HG02943 (cell line): ENCODE measurements around the gene HEMK1.

Source experiments
- ATAC-seq: cut with Tn5 transposase; IDR thresholded peaks from one replicate; pipeline ENCODE4 v1.9.1; 2021; ENCODE audit warnings: mild to moderate bottlenecking, low read depth, moderate library complexity; ENCODE audit not compliant: unreplicated experiment

The HEMK1 gene, protein sequence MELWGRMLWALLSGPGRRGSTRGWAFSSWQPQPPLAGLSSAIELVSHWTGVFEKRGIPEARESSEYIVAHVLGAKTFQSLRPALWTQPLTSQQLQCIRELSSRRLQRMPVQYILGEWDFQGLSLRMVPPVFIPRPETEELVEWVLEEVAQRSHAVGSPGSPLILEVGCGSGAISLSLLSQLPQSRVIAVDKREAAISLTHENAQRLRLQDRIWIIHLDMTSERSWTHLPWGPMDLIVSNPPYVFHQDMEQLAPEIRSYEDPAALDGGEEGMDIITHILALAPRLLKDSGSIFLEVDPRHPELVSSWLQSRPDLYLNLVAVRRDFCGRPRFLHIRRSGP

DNA sequence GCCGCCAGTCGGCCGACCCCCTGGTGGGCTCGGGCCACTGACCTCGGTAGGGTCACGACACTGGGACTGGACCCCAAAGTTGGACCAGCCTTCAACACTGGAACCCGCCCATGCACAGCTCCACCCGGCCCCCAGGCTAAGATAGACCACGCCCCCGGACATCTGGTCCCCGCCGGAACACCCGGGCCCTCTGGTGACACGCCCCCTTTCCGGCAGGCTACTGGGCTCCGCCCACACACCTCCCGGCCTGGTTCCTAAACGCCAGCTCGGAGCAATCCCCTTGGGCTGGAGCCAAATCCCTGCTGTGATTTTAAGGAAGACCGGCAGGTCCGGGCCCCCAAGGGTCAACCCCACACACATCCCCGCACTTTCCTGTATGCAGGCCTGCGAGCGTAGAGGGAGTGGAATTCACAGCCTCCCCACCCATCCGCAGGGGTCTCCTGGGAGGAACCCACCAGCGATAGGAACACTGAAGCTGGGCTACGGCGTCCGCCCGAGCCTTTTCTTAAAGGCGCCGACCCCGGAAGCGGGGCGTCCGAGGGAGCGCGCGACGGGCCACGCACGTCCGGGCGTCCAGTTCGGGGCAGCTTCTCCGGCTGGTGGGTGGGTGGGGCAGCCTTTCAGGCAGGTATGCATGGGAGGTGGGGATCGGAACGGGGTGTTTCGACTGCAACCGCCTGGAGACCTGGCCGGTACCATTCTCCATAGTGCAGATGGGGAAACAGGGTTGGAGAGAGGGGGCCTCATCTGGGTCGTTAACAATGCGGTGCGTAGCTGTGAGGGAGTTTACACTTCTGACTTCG is at the start of gene HEMK1:
Gene HEMK1, plus strand, starts transcription at position 576 of the 803 bp plus-strand sequence. CDS start 1,583 bp downstream, outside the sequence.
- peak; percentile 69 for ATAC-seq

DNA sequence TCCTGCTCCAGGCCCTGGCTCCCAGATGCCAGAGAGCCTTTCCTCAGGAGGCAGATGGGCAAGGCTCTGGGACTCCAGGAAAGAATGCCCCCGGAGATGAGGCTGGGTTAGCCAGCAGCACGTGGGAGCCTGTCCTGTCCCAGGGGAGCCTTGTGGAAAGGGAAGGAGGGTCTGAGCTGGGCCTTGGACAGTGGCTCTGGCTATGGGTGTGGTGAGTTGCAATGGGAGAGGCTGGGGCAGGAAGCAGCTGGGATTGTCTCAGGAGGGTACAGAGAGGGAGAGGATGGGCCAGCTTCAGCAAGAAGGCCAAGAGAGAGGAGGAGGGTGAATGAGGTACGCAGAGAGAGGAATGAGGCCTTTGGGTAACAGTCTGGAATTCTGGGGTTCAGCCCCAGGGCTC is 48.5 kb upstream of the HEMK1 start:
- ATAC-seq, result no peak

DNA sequence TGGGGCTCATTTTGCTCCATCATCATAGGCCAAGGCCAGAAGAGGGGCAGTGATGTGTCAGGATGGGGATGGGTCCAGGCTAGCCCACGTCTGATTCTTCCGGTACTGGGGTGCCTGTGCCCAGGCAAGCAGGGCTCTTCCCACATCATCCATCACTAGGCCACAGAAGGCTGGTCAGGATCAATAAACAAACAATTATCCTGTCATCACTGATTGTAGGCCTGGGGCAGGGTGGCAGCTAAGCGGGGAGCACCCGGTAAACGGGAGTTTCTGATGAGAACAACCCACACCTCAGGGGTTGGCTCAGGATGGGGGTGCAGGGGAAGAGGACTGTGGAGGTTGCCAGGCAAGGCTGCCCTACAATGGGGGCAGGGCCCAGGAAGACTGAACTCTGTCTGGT is 47.8 kb upstream of the HEMK1 start:
- no peak for ATAC-seq

DNA sequence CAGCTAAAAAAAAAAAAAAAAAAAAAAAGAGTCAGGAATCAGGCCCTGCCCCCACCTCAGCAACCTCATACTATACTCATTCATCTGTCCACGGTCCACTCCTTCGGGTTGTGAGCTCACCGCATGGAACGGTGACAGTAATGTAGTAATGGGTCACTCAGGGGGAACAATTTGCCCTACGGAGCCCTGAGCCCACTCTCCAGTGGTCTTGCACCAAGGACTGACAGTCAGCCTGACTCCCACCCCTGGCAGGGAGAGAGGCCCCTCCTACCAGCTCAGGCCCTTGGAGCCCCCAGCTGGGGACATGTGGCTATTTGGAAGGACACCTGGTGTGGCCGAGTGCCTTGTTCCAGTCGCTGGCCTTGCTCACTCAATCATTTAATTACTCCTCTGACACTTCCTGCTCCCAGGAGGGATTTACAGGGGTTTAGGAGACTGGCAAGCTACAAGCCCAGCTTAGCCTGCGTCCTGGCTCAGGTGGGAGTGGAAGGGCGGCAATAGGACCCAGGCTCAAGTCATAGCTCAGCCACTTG is 46.0 kb upstream of the HEMK1 start:
- no peak for ATAC-seq

DNA sequence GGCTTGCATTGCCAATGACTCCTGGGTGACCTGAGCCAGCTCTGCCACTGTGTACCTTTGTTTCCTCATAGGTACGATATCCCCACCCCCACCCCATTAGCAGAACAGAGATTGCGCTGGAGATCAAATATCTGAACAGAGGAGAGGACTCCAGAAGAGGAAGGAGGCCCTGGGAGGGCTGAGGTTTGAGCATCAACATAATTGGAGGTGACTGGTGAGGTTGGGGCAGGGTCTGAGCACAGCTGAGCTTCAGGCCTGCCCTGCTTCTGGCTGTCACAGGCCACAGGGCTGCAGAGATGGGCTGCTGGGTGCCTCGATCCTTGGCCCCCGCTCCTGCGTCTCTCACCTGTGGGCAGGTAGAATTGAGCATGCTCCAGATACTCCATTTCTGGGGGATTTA is 44.6 kb upstream of the HEMK1 start:
- ATAC-seq, result no peak

DNA sequence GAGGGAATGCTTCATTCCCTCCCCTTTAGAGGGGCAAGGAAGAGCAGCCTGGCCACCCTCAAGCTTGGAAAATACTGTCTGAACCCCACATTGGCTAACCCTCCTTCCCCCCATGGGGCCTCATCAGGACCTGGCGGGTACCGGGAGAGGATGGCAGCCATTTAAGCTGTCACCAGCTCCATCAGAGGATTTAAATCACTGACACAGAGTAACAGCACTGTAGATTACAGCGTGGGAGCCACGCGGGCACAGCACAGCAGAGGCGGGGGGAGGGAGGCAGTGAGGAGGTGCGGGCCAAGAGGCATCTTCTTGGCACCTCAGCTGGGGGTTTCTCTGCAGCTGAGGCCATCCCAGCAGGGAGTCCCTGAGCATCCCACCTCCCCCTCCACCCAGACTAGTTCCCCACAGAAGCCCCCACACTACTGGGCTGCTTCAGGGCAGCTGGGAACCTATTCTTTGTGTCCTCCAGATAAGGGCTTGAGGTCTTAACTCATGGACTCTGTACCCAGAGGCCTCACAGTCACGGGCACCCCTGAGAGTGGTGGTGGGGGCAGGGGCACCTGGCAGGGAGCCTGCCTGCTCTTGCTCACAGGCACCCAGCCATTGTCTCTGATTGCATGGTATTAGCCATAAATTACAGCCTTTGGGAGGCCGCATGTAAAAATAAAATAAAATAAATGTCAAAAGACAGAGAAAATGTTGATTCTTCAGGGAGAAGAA is 44.0 kb upstream of the HEMK1 start:
- no peak for ATAC-seq

DNA sequence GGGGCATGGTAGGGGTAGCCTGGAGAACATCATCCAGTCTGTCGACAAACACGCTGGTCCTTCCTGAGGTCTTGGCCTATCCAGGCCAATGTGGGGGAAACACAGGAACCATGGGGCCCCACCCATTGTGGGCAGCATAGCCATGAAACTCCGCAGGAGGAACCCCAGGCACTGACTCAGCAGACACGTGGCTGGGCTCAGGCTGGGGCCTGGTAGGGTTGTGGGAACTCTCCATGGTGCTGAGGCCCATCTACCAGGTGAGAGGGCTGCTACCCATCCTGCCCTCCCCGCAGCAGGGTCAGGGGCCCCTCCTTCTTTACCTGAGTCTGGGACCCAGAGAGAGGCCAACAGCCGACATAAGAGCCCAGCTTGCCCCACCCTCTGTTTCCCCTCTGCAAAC is 43.3 kb upstream of the HEMK1 start:
- no peak for ATAC-seq

DNA sequence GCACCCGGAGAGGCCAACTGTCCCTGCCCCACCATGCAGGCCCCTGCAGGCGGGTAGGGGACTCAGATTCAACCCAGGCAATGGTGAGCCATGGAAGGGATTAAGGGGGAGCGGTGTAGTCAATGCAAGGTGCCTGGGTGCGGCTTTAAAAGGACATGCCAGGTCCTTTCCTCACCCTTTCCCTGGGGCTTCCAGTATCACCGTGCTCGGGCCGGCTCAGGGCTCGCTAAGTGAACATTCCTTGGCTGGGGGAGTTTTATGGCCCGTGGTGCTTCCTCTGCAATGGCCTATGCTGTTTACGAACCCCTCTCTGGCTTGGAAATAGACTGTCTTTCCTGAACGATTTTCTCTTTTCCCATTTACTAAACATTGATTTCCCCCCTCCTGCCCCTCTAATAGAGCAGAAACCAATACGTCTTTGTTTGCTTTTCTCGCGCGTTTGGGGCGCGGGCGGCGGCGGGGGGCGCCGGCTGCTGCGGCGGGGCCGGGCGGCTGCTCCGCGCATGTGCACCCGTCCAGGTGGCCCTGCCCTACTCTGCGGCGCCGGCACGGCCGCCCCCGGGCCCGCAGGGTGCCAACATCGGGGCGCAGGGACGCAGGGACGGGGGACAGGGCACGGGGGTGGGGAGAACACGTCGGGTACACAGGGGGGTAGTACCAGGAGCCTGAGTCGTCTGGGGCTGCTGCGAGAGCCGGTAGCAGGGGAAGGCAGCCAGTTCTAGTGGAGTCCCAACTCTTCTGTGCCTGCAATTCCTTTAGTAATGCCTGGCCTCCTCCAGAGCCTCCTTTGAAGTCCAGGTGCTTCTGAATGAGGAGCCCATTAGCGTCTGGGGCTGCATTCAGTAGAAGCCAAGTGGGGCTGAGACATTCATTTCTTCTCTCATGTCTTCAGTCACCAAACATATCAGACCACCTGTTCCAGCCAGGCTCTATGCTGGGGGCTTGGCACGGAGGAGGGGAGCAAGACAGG is 39.0 kb upstream of the HEMK1 start:
- ATAC-seq, result no peak

DNA sequence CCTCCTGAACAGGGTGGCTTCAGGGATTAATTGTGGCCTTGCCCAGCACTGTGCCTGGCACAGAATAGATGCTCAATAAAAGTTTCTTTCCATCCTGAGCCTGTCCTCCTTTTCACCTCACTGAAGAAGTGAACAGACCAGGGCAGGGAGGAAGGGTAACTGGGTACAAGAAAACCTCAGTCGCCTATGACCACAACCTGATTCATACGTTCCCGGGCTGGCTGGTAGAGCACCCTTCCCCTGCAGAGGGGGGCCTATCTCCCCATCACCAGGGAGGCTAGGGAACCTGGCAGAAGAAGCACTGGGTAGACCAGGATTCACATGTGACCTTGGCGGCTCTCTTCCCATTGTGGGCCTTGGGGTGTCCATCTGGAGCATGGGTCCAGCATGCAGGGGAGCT is 38.1 kb upstream of the HEMK1 start:
- no peak for ATAC-seq

DNA sequence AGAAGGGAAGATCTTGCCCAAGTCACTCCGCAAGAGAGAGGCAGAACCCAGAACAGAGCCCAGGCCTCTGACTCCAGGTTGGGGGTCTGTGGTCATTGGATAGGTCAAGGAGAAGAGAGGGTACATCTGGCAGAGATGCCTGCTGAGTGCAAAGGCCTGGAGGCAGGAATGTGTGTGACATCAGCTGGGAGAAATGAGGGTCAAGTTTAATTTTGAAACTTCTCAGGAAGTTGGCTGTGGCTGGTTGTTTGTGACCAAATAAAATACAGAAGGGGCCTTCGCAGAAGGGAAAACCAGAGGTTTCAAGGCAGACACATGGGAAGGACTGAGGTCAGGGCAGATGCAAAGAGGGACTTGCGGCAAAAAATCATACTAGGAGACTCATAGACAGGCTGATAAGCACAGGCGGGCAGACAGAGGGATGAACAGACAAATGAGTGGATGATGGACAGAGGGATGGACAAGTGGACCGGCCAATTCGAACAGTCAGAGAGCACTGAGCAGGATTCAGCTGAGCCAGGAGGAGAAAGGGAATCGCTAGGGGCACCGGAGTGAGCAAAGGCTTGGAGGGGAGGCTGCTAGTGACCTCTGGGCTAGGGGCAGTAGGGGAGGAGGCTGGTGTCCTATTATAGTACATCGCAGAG is 37.1 kb upstream of the HEMK1 start:
- ATAC-seq, result no peak

DNA sequence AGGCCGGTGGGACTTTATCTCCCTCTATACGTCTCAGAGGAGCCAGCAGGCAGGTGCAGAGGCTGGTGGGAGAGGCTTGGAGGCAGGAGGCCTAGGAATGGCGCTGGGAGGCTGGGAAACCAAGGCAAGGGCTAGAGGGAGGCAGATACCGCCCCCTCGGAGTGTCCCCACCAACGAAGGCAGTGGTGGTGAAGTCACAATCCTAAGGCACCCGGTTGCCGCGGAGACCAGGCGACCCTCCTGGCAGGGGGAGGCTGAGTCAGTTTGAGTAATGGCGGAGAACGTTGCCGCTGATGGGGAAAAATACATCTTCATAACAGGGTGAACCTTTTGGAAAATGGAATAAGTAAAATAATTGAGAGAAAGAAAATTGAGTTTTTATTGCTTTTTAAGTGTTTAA is 36.0 kb upstream of the HEMK1 start:
- ATAC-seq, result no peak

DNA sequence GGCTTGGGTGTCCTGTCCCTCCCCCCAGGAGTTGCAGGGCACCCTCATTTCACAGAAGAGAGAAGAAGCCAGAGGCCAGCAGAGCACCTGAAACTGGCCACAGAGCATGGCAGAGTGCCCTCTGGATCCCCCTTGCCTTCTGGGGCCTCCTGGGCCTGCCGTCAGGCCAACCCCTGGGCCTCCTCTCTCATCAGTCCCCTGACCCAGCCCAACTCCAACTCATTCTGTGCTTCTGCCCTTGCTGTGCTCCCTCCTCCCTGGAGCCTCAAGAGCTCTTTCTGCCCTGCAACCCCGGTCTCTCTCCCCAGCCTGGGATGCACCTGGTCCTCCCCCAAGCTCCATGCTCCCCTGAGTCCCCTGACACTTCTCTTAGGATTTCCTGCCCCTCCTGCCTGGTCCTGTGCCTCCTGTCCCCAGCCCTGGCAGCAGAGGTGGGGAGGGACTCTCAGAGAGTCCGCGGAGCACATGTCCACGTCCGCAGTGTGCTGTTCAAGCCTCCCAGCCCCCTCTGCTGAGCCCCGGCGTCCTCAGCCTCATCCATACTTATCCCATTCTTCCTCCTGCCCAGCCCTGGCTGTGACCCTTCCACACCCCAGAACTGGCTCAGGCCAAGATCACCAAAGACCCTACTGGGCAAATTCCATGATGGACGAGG is 35.4 kb upstream of the HEMK1 start:
- no peak for ATAC-seq

DNA sequence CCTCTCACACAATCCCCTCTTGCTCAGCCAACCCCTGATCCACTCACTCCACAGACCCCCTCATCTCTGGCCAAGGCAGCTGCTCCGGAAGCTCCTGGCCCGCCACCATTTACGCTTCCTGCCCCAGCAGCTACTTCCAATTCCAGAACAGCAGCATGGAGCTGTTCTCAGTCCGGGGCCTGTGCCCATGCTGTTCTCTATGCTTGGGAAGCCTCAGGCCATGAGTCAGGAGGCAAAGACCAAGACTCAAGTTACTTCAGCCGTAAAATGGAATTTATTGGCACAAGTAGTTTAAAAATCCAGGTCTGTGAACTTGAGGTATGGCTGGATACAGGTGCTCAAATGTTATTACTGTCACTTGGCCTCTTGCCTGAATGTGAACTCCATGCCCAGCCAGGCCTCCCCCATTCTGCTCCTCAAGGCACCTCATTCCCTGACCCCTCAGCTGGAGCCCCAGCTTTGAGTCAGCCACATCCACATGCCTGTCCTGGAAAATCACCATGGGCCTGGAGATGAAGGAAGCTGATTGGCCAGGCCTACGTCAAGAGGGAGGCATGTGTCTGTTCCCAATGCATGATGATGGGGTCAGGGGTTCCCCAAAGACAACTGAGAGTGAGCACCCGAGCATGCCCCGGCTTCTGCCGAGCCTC is 34.5 kb upstream of the HEMK1 start:
- no peak for ATAC-seq

DNA sequence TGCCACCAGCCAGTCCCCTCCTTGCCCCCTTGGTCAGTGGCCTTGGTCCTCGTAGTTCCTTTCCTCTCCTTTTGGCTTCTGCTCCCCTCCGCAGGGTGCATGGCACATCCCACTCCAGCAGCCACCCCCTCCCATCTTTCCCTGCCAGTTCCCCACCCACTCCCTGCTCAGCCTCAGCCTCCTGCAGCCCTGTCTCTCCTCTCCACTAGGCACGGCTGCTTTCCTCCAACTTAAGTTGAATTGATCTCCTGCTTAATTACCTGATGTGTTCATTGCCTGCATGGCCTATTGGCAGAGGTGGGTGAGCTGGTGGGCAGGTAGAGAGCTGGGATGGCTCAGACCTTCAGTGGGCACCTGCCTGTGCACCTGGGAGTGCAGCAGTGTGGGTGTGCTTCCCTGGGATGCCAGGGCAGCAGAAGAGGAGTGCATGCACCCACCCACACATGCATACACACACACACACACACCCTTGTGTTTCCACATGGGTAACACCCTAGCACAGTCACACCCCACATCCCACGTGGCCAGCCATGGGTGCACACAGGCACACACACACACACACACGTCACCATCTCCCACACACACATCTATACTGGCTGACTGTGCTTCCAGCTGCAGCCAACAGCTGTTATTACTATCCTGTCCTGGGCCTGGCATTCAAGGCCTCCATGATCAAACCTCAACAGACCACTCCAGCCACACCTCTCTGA is 32.7 kb upstream of the HEMK1 start:
- ATAC-seq, result no peak

DNA sequence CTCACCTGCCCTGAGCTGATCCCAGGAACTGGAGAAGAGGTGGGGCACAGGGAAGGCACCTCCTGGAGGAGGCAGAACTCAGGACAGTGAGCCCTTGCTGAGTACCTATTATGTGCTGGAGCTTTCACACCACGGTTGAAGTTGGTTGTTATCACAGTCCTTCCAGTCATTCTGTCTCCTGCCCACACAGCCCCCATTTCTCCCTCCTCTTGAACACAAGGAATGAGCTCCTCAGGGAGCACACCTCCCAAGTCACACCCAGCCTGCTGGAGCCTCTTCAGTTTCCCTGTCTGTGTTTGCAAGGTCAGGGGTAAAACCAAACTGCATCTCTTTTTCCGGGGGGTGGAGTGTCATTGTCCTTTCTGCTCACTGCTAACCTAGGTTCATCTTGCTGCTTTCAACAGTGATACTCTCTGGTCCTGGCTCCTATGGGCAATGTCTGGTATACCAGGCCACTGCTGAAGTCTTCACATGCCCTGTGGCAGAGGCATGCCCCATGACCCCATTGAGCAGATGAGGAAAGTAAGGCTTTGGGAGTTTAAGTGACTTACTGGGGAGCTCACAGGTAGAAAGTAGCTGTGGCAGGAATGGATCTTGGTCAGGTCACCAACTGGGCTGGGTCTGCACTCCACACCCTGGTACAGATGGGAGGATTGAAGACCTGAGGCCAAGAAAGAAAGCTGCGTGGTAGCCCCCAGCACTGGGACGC is 31.7 kb upstream of the HEMK1 start:
- ATAC-seq, result no peak

DNA sequence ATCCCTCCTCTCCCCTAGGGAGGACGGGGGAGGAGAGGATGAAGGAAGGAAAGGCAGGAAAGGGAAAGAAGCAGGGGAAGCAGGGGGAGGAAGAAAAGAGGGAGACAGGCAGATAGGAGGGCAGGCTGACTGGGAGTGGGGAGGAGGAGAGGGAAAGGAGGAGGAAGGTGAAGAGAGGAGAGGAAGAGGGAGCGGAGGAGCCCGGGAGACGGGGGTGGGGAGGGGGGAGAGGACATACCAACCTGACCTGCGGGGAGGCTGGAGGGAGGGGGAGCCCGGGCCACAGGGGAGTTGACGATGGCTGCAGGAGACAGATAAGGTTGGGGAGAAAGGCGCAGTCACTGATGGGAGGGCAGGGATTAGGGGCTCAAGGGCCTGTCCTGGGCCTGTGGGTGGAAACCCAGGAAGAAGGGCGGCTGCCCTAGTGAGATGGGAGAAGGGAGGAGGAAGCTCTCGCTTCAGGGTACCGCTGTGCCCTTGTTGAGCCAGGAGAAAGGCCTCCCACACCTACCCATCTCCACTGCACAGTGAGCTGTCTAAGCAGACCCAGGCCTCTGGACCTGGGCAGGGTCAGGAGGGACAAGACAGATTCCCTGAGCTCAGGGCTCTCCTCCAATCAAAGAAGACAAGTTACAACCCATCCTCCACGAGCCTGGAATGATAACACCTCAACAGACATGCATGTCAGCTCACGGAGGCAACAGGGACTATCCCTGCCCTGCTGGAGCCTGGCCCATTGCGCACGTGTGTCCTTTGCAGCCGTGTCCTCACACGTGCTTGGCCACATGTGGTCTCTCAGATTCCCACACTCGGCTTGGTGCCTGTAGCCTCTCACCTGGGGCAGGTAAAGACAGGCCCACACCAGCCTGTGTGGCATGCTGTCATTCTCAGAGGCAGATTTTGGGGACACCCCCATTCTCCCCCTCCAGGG is 29.7 kb upstream of the HEMK1 start:
- ATAC-seq, result no peak
